ENCODE data around the gene RPL23. TPM values are rescaled to one million over a fixed set of nuclear protein-coding genes. Genes with fewer than 3 reads are reported as not detected.

The RPL23 gene
- total and polyA plus RNA-seq, 9 of the 15 experiments (the other 6 are each of a cell fraction or from before 2014, with no cell fraction given), result 1,745 to 3,667 (median 3,096) TPM

GRCh38 chr17:38868817-38869525 is 15.4 kb upstream of the RPL23 start (continued):
- TF ChIP-seq UBTF (IDR thresholded peaks at IDR 0.05; ENCODE audit: borderline replicate concordance in 1 of 2, low read depth in 2 of 2, low read length in 2 of 2) (0 out of 4 replicates have a peak, but pooled peaks of 1 of the 2 experiments have one; percentile 29), RB1 (IDR thresholded peaks at IDR 0.05; ENCODE audit: low read depth) (peak; percentile 60), ELF4 (CRISPR knock-in tag; IDR thresholded peaks at IDR 0.05) (no peak), OTX1 (CRISPR knock-in tag; IDR thresholded peaks at IDR 0.05) (no peak), MYBL2 (IDR thresholded peaks at IDR 0.05; ENCODE audit: low read depth) (no peak), MYBL2 (CRISPR knock-in tag; IDR thresholded peaks at IDR 0.05; ENCODE audit: borderline replicate concordance) (no peak), NFE2L1 (tag; IDR thresholded peaks at IDR 0.05; ENCODE audit: borderline replicate concordance, low read depth) (no peak), NKRF (IDR thresholded peaks at IDR 0.05; ENCODE audit: borderline replicate concordance) (no peak), ZNF77 (CRISPR knock-in tag; IDR thresholded peaks at IDR 0.05) (no peak), HMG20A (CRISPR knock-in tag; conservative IDR thresholded peaks at IDR 0.05) (no peak), CTCFL (IDR thresholded peaks at IDR 0.05; ENCODE audit: borderline replicate concordance, insufficient read depth, low read depth, low read length, poor library complexity, severe bottlenecking) (no peak), TGIF2 (CRISPR knock-in tag; IDR thresholded peaks at IDR 0.05) (no peak), HIVEP1 (CRISPR knock-in tag; IDR thresholded peaks at IDR 0.05) (0 out of 2 replicates have a peak, but pooled peaks have one; percentile 29), ZNF197 (CRISPR knock-in tag; IDR thresholded peaks at IDR 0.05; ENCODE audit: low read depth) (no peak; the same call in 1 of the 2 replicates), SAFB2 (IDR thresholded peaks at IDR 0.05; ENCODE audit: borderline replicate concordance, low read depth, low read length, severe bottlenecking) (no peak), XRCC4 (IDR thresholded peaks at IDR 0.05; ENCODE audit: extremely low read depth, insufficient read depth, insufficient read length) (no peak), CBX5 (IDR thresholded peaks at IDR 0.05; ENCODE audit: borderline replicate concordance, low read depth) (no peak), PREB (CRISPR knock-in tag; IDR thresholded peaks at IDR 0.05) (no peak), CXXC5 (CRISPR knock-in tag; IDR thresholded peaks at IDR 0.05) (peak; percentile 54), POLR2AphosphoS2 (IDR thresholded peaks at IDR 0.05; ENCODE audit: low read length) (no peak), HDAC6 (IDR thresholded peaks at IDR 0.05; ENCODE audit: low read depth, low read length) (no peak)
